Smooth muscle cell (in vitro differentiated cells): ENCODE results near the gene IL4. TPM values are rescaled to one million over a fixed set of nuclear protein-coding genes. Genes with fewer than 3 reads are reported as not detected.

ENCODE experiments used
- DNase-seq: peaks from one replicate; lab custom pipeline; 2025; ENCODE audit not compliant: unreplicated experiment; lab: John Stamatoyannopoulos, UW
- H2AFZ ChIP-seq: fragments of 200-600 bp; sonication (generic); 2 replicates; pipeline ENCODE4 v1.6.0; 2016; ENCODE audit warnings: antibody characterized with exemption, low read depth, mild to moderate bottlenecking
- H3F3A ChIP-seq: fragments of 200-600 bp; sonication (generic); 2 replicates; pipeline ENCODE4 v1.6.0; 2017; ENCODE audit warnings: antibody characterized with exemption, low read depth
- H3K27ac ChIP-seq: fragments of 200-600 bp; sonication (generic); 2 replicates; pipeline ENCODE4 v1.5.1; 2016; ENCODE audit warnings: low read depth, mild to moderate bottlenecking
- H3K27me3 ChIP-seq: fragments of 200-600 bp; sonication (generic); 2 replicates; pipeline ENCODE4 v1.6.1; 2016; ENCODE audit warnings: low read depth, mild to moderate bottlenecking
- H3K36me3 ChIP-seq: fragments of 200-600 bp; sonication (generic); 2 replicates; pipeline ENCODE4 v1.5.1; 2016; ENCODE audit warnings: low read depth
- H3K4me1 ChIP-seq: fragments of 200-600 bp; sonication (generic); 2 replicates; pipeline ENCODE4 v1.5.1; 2016; ENCODE audit warnings: low read depth
- H3K4me2 ChIP-seq: fragments of 200-600 bp; sonication (generic); 2 replicates; pipeline ENCODE4 v1.6.0; 2016; ENCODE audit warnings: mild to moderate bottlenecking
- H3K4me3 ChIP-seq: fragments of 200-600 bp; sonication (generic); 2 replicates; pipeline ENCODE4 v1.5.1; 2016; ENCODE audit warnings: mild to moderate bottlenecking
- H3K79me2 ChIP-seq: fragments of 200-600 bp; sonication (generic); 2 replicates; pipeline ENCODE4 v1.6.0; 2016; ENCODE audit warnings: low read depth, mild to moderate bottlenecking
- H3K9ac ChIP-seq: fragments of 200-600 bp; sonication (generic); 2 replicates; pipeline ENCODE4 v1.6.0; 2016; ENCODE audit warnings: low read depth
- H3K9me3 ChIP-seq: fragments of 200-600 bp; sonication (generic); replicated peaks from 2 replicates; pipeline ENCODE4 v1.5.1; 2016; ENCODE audit warnings: low read depth
- H4K20me1 ChIP-seq: fragments of 200-600 bp; sonication (generic); 2 replicates; pipeline ENCODE4 v1.6.0; 2016; ENCODE audit warnings: low read depth
- CTCF ChIP-seq: fragments of 200-600 bp; sonication (generic); IDR thresholded peaks from 2 replicates; pipeline ENCODE4 v1.5.1; 2017; ENCODE audit warnings: borderline replicate concordance, mild to moderate bottlenecking, antibody characterized with exemption; ENCODE audit not compliant: insufficient read depth, poor library complexity, severe bottlenecking
- WGBS: methylation state at CpG from one replicate; pipeline ENCODE4 v1.1.7; 2016; ENCODE audit warnings: low lambda C conversion rate; 5-methylcytosine and 5-hydroxymethylcytosine counted together
- polyA plus RNA-seq: library from polyadenylated mRNA; unstranded; fragments of >200 nt; fragmentation: Nextera tagmentation; extraction: Ambion mirVana; gene quantifications from 2 replicates; pipeline ENCODE4 v1.2.1, GENCODE V29; 2016
- total RNA-seq: library from RNA; depleted of rRNA; stranded (reverse); fragments of >200 nt; gene quantifications from 2 replicates; pipeline ENCODE4 v1.2.3, GENCODE V29; 2014

IL4 gene
- total and polyA plus RNA-seq, 2 experiments from 2014 or later = not detected

GRCh38 chr5:132669966-132670882 lies 3.6 kb upstream of the IL4 start:
- Histone ChIP-seq H3K9me3 (no peaks in the 10 kb centered on the region), H3K4me2 (no peak overlapping the region), H3K4me3 (no peak overlapping the region), H3F3A (no peaks in the 10 kb centered on the region), H3K27me3 (no peaks in the 10 kb centered on the region), H3K4me1 (peaks cover 6% of the 10 kb centered on the region), H3K27ac (no peak overlapping the region), H4K20me1 (no peaks in the 10 kb centered on the region), H3K9ac (no peak overlapping the region), H3K79me2 (no peaks in the 10 kb centered on the region), H2AFZ (no peak overlapping the region), H3K36me3 (no peaks in the 10 kb centered on the region)
- DNase-seq = no peak
- no peak for TF ChIP-seq CTCF
- 86% methylated on average over 16 of the region's 16 CpGs for WGBS

- Histone ChIP-seq H3F3A (no peaks in the 10 kb centered on the region), H3K4me1 (peaks cover 6% of the 10 kb centered on the region), H2AFZ (no peak overlapping the region), H3K9ac (no peak overlapping the region), H4K20me1 (no peaks in the 10 kb centered on the region), H3K4me3 (no peak overlapping the region), H3K36me3 (no peaks in the 10 kb centered on the region), H3K79me2 (no peaks in the 10 kb centered on the region), H3K27ac (no peak overlapping the region), H3K4me2 (no peak overlapping the region), H3K27me3 (no peaks in the 10 kb centered on the region), H3K9me3 (no peaks in the 10 kb centered on the region)
- no peak for DNase-seq
- TF ChIP-seq CTCF = no peak
- WGBS = 97% methylated on average over 3 of the region's 3 CpGs
These were observed 2.8 kb upstream of the IL4 start for GRCh38 chr5:132671000-132671399.

- no peak overlapping the region for H3K27ac ChIP-seq
- H3K79me2 ChIP-seq = no peaks in the 10 kb centered on the region
- H3K36me3 ChIP-seq = no peaks in the 10 kb centered on the region
- no peak overlapping the region for H2AFZ ChIP-seq
- H3K4me2 ChIP-seq = no peak overlapping the region
- H3K27me3 ChIP-seq = no peaks in the 10 kb centered on the region
- no peaks in the 10 kb centered on the region for H4K20me1 ChIP-seq
- no peak for DNase-seq
- no peaks in the 10 kb centered on the region for H3F3A ChIP-seq
- H3K9me3 ChIP-seq = no peaks in the 10 kb centered on the region
- peaks cover 6% of the 10 kb centered on the region for H3K4me1 ChIP-seq
- H3K9ac ChIP-seq = no peak overlapping the region
- 89% methylated on average over 1 of the region's 1 CpG for WGBS
- no peak overlapping the region for H3K4me3 ChIP-seq
- TF ChIP-seq CTCF = no peak
These were observed 301 bp upstream of the IL4 start for GRCh38 chr5:132673488-132673887.
